Hepatocyte (in vitro differentiated cells): ENCODE measurements around the gene RAB4B. TPM values are rescaled to one million over a fixed set of nuclear protein-coding genes. Genes with fewer than 3 reads are reported as not detected.
"Not testable (repeated sequence)": the region's sequence is repeated elsewhere in the genome, so short reads cannot be mapped to it uniquely, and the experiment has no call there.

Experiments
- DNase-seq: peaks from one replicate; pipeline ENCODE4 v3.0.0-alpha.2; 2016; ENCODE audit warnings: low spot score
- H2AFZ ChIP-seq: fragments of 200-600 bp; sonication (generic); 2 replicates; pipeline ENCODE4 v1.6.0; 2016; ENCODE audit warnings: antibody characterized with exemption, mild to moderate bottlenecking
- H3K27ac ChIP-seq: fragments of 200-600 bp; sonication (generic); 2 replicates; pipeline ENCODE4 v1.5.1; 2016; ENCODE audit warnings: mild to moderate bottlenecking
- H3K27me3 ChIP-seq: fragments of 200-600 bp; sonication (generic); 2 replicates; pipeline ENCODE4 v1.6.1; 2016
- H3K36me3 ChIP-seq: fragments of 200-600 bp; sonication (generic); replicated peaks from 2 replicates; pipeline ENCODE4 v1.5.1; 2016; ENCODE audit warnings: low read depth; ENCODE audit not compliant: insufficient read depth
- H3K4me1 ChIP-seq: fragments of 200-600 bp; sonication (generic); 2 replicates; pipeline ENCODE4 v1.5.1; 2016; ENCODE audit warnings: mild to moderate bottlenecking, moderate library complexity; ENCODE audit not compliant: insufficient read depth
- H3K4me2 ChIP-seq: fragments of 200-600 bp; sonication (generic); 2 replicates; pipeline ENCODE4 v1.6.0; 2016
- H3K4me3 ChIP-seq: fragments of 200-600 bp; sonication (generic); 2 replicates; pipeline ENCODE4 v1.5.1; 2016; ENCODE audit warnings: mild to moderate bottlenecking
- H3K79me2 ChIP-seq: fragments of 200-600 bp; sonication (generic); 2 replicates; pipeline ENCODE4 v1.6.0; 2017; ENCODE audit warnings: mild to moderate bottlenecking
- H3K9me2 ChIP-seq: fragments of 200-600 bp; sonication (generic); replicated peaks from 2 replicates; pipeline ENCODE4 v1.6.0; 2017; ENCODE audit warnings: mild to moderate bottlenecking; ENCODE audit not compliant: insufficient read depth
- H3K9me3 ChIP-seq: fragments of 200-600 bp; sonication (generic); 2 replicates; pipeline ENCODE4 v1.5.1; 2016; ENCODE audit warnings: low read depth, mild to moderate bottlenecking
- H4K20me1 ChIP-seq: fragments of 200-600 bp; sonication (generic); 2 replicates; pipeline ENCODE4 v1.6.0; 2016; ENCODE audit warnings: mild to moderate bottlenecking; ENCODE audit not compliant: insufficient read depth, poor library complexity, severe bottlenecking
- CTCF ChIP-seq: fragments of 200-600 bp; sonication (generic); IDR thresholded peaks from 2 replicates; pipeline ENCODE4 v1.5.1; 2016; ENCODE audit warnings: antibody characterized with exemption, mild to moderate bottlenecking; ENCODE audit not compliant: poor library complexity
- EZH2 ChIP-seq: fragments of 200-600 bp; sonication (generic); IDR thresholded peaks from 2 replicates; pipeline ENCODE4 v1.6.1; 2016; ENCODE audit warnings: antibody characterized with exemption, mild to moderate bottlenecking, borderline replicate concordance
- EZH2phosphoT487 ChIP-seq: fragments of 200-600 bp; sonication (generic); IDR thresholded peaks from one replicate; pipeline ENCODE4 v1.6.1; 2018; ENCODE audit warnings: antibody characterized with exemption, mild to moderate bottlenecking, low read depth, moderate library complexity; ENCODE audit not compliant: unreplicated experiment, severe bottlenecking
- WGBS: methylation state at CpG from one replicate; pipeline ENCODE4 v1.1.6; 2016; ENCODE audit warnings: low lambda C conversion rate; ENCODE audit errors: missing lambda C conversion rate; 5-methylcytosine and 5-hydroxymethylcytosine counted together
- polyA plus RNA-seq: library from polyadenylated mRNA; unstranded; fragments of >200 nt; fragmentation: Nextera tagmentation; extraction: Ambion mirVana; gene quantifications from 2 replicates; pipeline ENCODE4 v1.2.1, GENCODE V29; 2016
- total RNA-seq: library from RNA; depleted of rRNA; stranded (reverse); fragments of >200 nt; gene quantifications from 2 replicates; pipeline ENCODE4 v1.2.3, GENCODE V29; 2014

RAB4B gene
- total and polyA plus RNA-seq, 2 experiments from 2014 or later = 20.2 to 49.3 TPM

DNA sequence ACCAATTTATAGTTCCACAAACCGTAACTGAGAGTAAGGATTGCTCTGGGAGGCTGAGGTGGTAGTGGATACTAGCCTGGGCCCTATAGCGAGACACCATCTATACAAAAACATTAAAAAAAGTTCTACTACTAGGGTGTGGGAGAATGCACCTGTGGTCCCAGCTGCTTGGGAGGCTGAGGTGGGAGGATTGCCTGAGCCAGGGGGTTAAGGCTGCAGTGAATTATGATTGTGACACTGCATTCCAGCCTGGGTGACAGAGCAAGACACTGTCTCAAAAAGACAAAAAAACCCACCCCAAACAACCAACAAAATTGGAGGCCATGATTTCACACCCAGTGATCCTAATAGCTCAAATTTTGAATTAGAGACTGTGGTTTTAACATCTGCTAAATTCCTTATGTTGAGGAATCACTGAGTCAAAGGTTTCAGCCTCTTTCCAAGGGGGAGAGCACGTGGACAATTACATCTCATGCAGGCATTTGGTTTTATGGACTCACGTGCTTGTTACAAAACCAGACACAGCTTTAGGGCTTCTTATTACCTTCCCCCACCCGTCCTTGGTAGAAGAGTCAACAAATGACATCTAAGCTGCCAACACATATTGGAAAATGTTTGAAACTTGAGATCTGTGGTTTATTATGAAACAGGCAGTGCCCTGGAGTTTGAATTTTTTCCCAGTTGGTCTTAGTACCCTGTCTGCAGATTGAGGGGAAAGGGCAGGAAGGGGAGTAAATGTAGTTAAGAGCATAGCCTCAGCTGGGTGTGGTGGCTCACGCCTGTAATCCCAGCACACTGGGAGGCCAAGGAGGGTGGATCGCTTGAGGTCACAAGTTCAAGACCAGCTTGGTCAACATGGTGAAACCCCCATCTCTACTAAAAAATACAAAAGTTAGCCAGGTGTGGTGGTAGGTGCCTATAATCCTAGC lies 53.7 kb downstream of the RAB4B start:
- H4K20me1 ChIP-seq = no peaks in the 10 kb centered on the region
- TF ChIP-seq EZH2 (no peak), CTCF (no peak)
- H3K4me3 ChIP-seq = no peak overlapping the region
- peaks cover 19% of the 10 kb centered on the region for H3K4me1 ChIP-seq
- 47% methylated on average over 7 of the region's 7 CpGs for WGBS
- H3K9me3 ChIP-seq = no peaks in the 10 kb centered on the region
- no peak overlapping the region for H2AFZ ChIP-seq
- peak overlapping the region; percentile 92 for H3K27ac ChIP-seq
- H3K27me3 ChIP-seq = no peaks in the 10 kb centered on the region
- H3K4me2 ChIP-seq = no peak overlapping the region
- H3K9me2 ChIP-seq = no peaks in the 10 kb centered on the region
- H3K79me2 ChIP-seq = no peaks in the 10 kb centered on the region
- DNase-seq = peak; percentile 92
- H3K36me3 ChIP-seq = no peaks in the 10 kb centered on the region

DNA sequence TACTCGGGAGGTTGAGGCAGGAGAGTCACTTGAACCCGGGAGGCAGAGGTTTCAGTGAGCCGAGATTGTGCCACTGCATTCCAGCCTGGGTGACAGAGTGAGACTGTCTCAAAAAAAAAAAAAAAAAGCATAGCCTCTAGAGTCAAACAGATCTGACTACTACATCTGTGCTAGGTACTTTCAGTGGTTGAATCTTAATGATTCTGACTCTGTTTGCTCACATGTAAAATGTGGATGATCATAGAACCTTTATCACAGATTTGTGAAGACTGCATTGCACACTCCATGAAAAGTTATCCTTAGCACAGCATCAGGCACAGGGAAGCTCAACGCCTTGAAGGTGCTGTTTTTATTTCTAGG lies 54.4 kb downstream of the RAB4B start:
- not testable (repeated sequence) for H3K79me2 ChIP-seq, H3K27me3 ChIP-seq, H3K9me3 ChIP-seq, H3K36me3 ChIP-seq, H3K4me3 ChIP-seq, DNase-seq, H4K20me1 ChIP-seq, H2AFZ ChIP-seq, H3K4me2 ChIP-seq, H3K9me2 ChIP-seq
- peak overlapping the region; percentile 91 for H3K27ac ChIP-seq
- H3K4me1 ChIP-seq = peaks cover 19% of the 10 kb centered on the region
- 72% methylated on average over 4 of the region's 4 CpGs for WGBS

GRCh38 chr19:40833728-40834533 lies 55.9 kb downstream of the RAB4B start:
- 50% methylated on average over 7 of the region's 7 CpGs for WGBS
- H3K27ac ChIP-seq = peak overlapping the region; percentile 97
- not testable (repeated sequence) for H4K20me1 ChIP-seq, H3K9me2 ChIP-seq, H3K27me3 ChIP-seq, H3K4me3 ChIP-seq, H2AFZ ChIP-seq, H3K9me3 ChIP-seq, H3K36me3 ChIP-seq, DNase-seq, H3K79me2 ChIP-seq
- H3K4me2 ChIP-seq = peak overlapping the region; percentile 33
- peaks cover 19% of the 10 kb centered on the region for H3K4me1 ChIP-seq

- H3K9me2 ChIP-seq = no peaks in the 10 kb centered on the region
- H3K4me3 ChIP-seq = no peak overlapping the region
- no peak overlapping the region for H2AFZ ChIP-seq
- H3K4me1 ChIP-seq = peaks cover 12% of the 10 kb centered on the region
- H3K9me3 ChIP-seq = no peaks in the 10 kb centered on the region
- no peaks in the 10 kb centered on the region for H4K20me1 ChIP-seq
- no peak for DNase-seq
- no peak overlapping the region for H3K27ac ChIP-seq
- no peaks in the 10 kb centered on the region for H3K27me3 ChIP-seq
- no peaks in the 10 kb centered on the region for H3K79me2 ChIP-seq
- no peaks in the 10 kb centered on the region for H3K36me3 ChIP-seq
- 89% methylated on average over 6 of the region's 6 CpGs for WGBS
- no peak for TF ChIP-seq EZH2
- TF ChIP-seq CTCF = no peak
- TF ChIP-seq EZH2phosphoT487 = no peak
- no peak overlapping the region for H3K4me2 ChIP-seq
Observed at GRCh38 chr19:40836754-40837429, 58.8 kb downstream of the RAB4B start.

- not testable (repeated sequence) for DNase-seq
Observed at GRCh38 chr19:40838477-40838876, 60.4 kb downstream of the RAB4B start.

DNA sequence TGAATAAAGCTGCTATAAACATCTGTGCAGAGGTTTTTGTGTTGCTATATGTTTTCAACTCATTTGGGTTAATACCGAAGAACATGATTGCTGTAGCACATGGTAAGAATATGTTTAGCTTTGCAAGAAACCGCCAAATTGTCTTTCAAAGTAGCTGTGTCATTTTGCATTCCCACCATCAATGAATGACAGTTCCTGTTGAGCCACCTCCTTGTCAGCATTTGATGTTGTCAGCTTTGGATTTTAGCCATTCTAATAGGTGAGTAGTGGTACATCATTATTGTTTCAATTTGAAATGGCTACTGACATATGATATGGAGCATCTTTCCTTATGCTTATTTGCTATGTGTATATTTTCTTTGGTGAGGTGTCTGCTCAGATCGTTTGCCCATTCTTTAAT lies 64.0 kb downstream of the RAB4B start:
- not testable (repeated sequence) for H3K9me3 ChIP-seq, H3K79me2 ChIP-seq, H2AFZ ChIP-seq, H3K4me2 ChIP-seq, H3K27ac ChIP-seq, H3K36me3 ChIP-seq, H4K20me1 ChIP-seq, DNase-seq, H3K27me3 ChIP-seq, H3K9me2 ChIP-seq, H3K4me3 ChIP-seq, H3K4me1 ChIP-seq
- WGBS = 92% methylated on average over 3 of the region's 3 CpGs

More at GRCh38 chr19:40838477-40838876, 60.4 kb downstream of the RAB4B start:
- not testable (repeated sequence) for H3K27me3 ChIP-seq, H3K27ac ChIP-seq, H4K20me1 ChIP-seq, H3K4me2 ChIP-seq, H3K9me3 ChIP-seq, H3K4me3 ChIP-seq, H3K9me2 ChIP-seq, H2AFZ ChIP-seq, H3K4me1 ChIP-seq, H3K79me2 ChIP-seq, H3K36me3 ChIP-seq
- 75% methylated on average over 1 of the region's 1 CpG for WGBS
